Thoracic aorta (tissue), 2 donors: Measurements from ENCODE around the gene HSF5. TPM values are rescaled to one million over a fixed set of nuclear protein-coding genes. Genes with fewer than 3 reads are reported as not detected.

Experiments used
- ATAC-seq: fragments of 150-250 bp; one replicate; pipeline ENCODE4 v1.8.0; 2017; ENCODE audit warnings: low read depth; ENCODE audit not compliant: insufficient number of reproducible peaks, low FRiP score
- DNase-seq: peaks from one replicate; pipeline ENCODE4 v3.0.0-alpha.2; 2020; ENCODE audit warnings: low spot score
- H3K27ac ChIP-seq, 2 donors: fragments of 200-600 bp; sonication (generic); 1 replicate in 1 of 2; 2 replicates in 1 of 2; pipeline ENCODE4 v1.5.1; 2016; ENCODE audit warnings: mild to moderate bottlenecking in 2 of 2, moderate library complexity in 2 of 2
- H3K27me3 ChIP-seq: fragments of 200-600 bp; sonication (generic); replicated peaks from 2 replicates; pipeline ENCODE4 v1.6.0; 2016; ENCODE audit warnings: mild to moderate bottlenecking; ENCODE audit not compliant: insufficient read depth
- H3K36me3 ChIP-seq: fragments of 200-600 bp; sonication (generic); one replicate; pipeline ENCODE4 v1.5.1; 2016
- H3K4me1 ChIP-seq, 2 donors: fragments of 200-600 bp; sonication (generic); 1 replicate in 1 of 2; 2 replicates in 1 of 2; pipeline versions ENCODE4 v1.5.1 to v1.6.0; 2016; ENCODE audit warnings: low read depth in 2 of 2, mild to moderate bottlenecking in 1 of 2; ENCODE audit not compliant: control insufficient read depth in 1 of 2
- H3K4me3 ChIP-seq: fragments of 200-600 bp; sonication (generic); 2 replicates; pipeline ENCODE4 v1.5.1; 2016; ENCODE audit warnings: mild to moderate bottlenecking
- H3K9me3 ChIP-seq: fragments of 200-600 bp; sonication (generic); 2 replicates; pipeline ENCODE4 v1.5.1; 2016
- total RNA-seq, 2 donors: library from RNA; depleted of rRNA; stranded (reverse); fragments of >200 nt; gene quantifications; one replicate each; pipeline versions ENCODE4 v1.1.0 to v1.2.3, GENCODE V29; 2016
- TF ChIP-seq, protein P1 (sequence below): fragments of 200-600 bp; sonication (generic); IDR thresholded peaks from one replicate; pipeline ENCODE4 v1.5.1; 2019; ENCODE audit warnings: antibody characterized with exemption

The HSF5 gene
- total RNA-seq, 2 donors from 2014 or later = 0.14 TPM; not detected in 1

DNA sequence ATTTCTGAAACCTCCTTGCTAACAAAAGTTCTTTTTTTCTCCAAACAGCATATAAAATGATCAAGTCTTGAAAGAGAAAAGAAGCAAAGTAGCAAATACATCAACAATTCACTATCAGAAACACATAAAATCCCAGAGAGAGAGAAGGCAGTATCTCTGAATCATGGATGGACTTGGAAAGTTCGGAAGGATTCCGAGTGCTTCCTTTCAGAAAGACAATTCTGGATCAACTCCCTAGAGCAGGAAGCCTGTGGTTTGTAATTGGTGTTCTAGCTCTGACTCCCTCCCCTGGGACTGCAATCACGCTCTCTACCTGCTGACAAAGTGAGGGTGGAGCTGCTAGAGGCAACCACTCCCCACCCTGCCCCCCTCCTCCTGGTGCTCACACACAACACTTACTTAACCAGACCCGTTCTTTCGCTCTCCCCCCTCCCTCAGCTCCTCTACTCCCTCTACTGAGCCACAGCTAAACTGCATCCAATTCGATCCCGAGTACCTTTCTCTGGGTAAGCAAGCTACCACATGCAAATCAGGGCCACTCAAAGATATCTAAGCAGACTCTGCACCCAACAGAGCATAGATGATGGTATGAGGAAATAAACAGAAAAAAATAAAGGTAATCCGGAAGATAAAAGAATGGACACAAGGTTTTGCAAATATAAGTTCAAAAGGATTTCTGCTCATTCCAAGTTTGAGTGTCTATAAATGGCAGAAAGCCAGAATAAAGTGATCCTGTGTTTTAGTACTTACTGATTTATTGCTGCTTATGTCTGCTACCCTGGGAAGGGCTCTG, 70.7 kb downstream of the HSF5 start, which contains the start of gene RNF43:
TSS of gene RNF43 (minus strand) at position 235 of the 793 bp plus-strand sequence. CDS start 1,957 bp downstream, outside the sequence.
- DNase-seq = peak; percentile 58
- Histone ChIP-seq H3K27ac (no peak within 1 kb of the TSS), H3K4me3 (peak within 1 kb of the TSS; percentile 60), H3K36me3 (no peaks in the 10 kb centered on the region), H3K9me3 (no peaks in the 10 kb centered on the region), H3K27me3 (no peaks in the 10 kb centered on the region), H3K4me1 (no peaks in the 10 kb centered on the region)
- TF ChIP-seq, protein P1, sequence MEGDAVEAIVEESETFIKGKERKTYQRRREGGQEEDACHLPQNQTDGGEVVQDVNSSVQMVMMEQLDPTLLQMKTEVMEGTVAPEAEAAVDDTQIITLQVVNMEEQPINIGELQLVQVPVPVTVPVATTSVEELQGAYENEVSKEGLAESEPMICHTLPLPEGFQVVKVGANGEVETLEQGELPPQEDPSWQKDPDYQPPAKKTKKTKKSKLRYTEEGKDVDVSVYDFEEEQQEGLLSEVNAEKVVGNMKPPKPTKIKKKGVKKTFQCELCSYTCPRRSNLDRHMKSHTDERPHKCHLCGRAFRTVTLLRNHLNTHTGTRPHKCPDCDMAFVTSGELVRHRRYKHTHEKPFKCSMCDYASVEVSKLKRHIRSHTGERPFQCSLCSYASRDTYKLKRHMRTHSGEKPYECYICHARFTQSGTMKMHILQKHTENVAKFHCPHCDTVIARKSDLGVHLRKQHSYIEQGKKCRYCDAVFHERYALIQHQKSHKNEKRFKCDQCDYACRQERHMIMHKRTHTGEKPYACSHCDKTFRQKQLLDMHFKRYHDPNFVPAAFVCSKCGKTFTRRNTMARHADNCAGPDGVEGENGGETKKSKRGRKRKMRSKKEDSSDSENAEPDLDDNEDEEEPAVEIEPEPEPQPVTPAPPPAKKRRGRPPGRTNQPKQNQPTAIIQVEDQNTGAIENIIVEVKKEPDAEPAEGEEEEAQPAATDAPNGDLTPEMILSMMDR = peak; percentile 56
- ATAC-seq = peak; percentile 84

DNA sequence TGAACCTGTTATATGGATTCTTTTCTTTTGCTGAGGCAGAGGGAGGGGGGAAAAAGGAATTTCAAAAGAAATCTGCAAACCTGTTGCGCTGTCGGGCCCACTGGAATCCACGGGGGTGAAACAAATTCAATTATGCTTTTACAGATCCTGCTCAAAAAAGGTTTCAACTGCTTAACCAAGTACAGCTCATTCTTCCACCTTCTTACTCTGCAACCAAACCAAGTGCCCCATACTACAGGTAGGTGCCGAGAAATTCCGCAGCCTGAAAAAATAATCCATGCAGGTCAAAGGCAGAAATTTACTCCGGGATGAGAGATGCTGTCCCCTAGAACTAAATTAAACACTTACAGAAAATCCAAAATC, 71.3 kb downstream of the HSF5 start:
- Histone ChIP-seq H3K4me1 (no peaks in the 10 kb centered on the region), H3K27ac (no peak overlapping the region), H3K36me3 (no peaks in the 10 kb centered on the region), H3K4me3 (peak overlapping the region; percentile 60), H3K27me3 (no peaks in the 10 kb centered on the region), H3K9me3 (no peaks in the 10 kb centered on the region)
- no peak for ATAC-seq
- DNase-seq = no peak
- TF ChIP-seq, protein P1 = no peak

DNA sequence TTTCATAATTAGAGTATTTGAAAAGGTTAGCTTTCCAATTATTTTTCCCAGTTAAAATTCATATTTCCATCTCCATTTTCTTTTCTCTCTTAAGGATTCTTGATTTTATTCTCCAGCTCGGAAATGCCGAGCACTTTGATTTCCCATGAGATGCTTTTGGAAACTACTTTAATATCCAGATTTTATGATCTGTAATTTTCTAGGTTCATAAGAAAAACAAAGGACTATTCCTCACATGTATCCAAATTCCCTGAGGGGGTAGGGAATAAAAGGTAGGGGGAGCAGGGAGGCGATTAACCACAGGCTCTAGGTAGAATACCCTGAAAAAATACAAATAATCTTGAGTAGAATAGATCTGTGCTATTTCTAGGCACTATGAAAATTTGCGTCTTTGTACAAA, 71.8 kb downstream of the HSF5 start:
- Histone ChIP-seq H3K4me1 (no peaks in the 10 kb centered on the region), H3K4me3 (no peak overlapping the region), H3K36me3 (no peaks in the 10 kb centered on the region), H3K27me3 (no peaks in the 10 kb centered on the region), H3K9me3 (no peaks in the 10 kb centered on the region), H3K27ac (no peak overlapping the region)
- TF ChIP-seq, protein P1 = no peak
- no peak for DNase-seq
- no peak for ATAC-seq

DNA sequence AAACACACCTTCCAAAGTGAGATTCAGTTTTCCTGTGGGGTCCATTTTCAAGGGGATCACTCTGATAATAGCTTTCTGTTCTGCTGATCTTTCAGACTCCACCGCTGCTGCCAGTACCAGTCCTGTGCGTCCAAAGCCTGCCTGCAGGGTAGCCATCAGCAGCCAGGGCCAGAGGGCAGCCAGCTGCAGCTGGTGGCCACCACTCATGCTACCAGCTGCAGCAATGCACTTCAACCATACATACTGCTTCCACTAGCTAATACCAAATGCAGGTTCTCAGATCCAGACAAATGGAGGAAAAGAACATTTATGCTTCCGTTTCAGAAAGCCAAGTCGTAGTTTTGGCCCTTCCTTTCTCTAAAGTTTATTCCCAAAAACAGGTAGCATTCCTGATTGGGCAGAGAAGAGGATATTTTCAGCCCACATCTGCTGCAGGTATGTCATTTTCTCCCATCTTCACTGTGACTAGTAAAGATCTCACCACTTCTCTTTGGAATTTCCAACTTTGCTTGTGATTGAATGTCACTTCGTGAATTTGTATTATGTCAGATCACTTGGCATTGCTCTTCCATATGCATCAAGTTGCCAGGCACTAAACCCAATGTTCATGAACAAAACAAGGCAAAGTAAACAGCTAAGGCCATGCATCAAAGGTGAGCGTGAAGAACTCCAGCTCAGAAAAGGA, 72.7 kb downstream of the HSF5 start:
- Histone ChIP-seq H3K27ac (no peak overlapping the region), H3K9me3 (no peaks in the 10 kb centered on the region), H3K36me3 (no peaks in the 10 kb centered on the region), H3K4me1 (no peaks in the 10 kb centered on the region), H3K4me3 (no peak overlapping the region), H3K27me3 (no peaks in the 10 kb centered on the region)
- DNase-seq = no peak
- ATAC-seq = no peak
- TF ChIP-seq, protein P1 = no peak

DNA sequence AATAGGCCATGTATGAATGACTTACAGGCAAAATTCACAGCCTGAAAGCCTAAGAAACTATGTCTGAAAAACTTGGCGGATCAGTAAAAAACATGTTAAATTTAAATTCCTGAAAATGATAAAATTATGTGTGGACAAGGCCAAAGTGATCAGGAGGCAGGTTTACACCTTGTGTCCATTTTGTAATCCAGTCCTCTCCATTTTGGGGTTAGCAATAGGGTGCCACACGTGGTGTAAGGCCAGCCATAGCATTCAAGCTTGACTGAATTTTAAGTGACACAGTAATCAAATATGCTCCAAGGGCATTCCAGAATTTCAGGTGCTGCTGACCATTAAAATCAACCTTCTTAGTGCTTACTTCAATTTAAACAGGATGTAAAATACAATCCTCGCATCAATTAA, 73.6 kb downstream of the HSF5 start:
- Histone ChIP-seq H3K27me3 (no peaks in the 10 kb centered on the region), H3K4me1 (no peaks in the 10 kb centered on the region), H3K4me3 (no peak overlapping the region), H3K9me3 (no peaks in the 10 kb centered on the region), H3K36me3 (no peaks in the 10 kb centered on the region), H3K27ac (no peak overlapping the region)
- TF ChIP-seq, protein P1 = no peak
- DNase-seq (no peak), ATAC-seq (no peak)
